OCI-LY7 (cell line): Measurements from ENCODE around the gene LIPH. TPM values are rescaled to one million over a fixed set of nuclear protein-coding genes. Genes with fewer than 3 reads are reported as not detected.
A peak's percentile ranks its signal among the peaks of the same experiment; 100 is the strongest.

Source experiments
- BruUV-seq: library from RNA; stranded (reverse); fragments of 400-500 nt; replicated peaks from 2 replicates; lab custom pipeline; 2021; lab: Mats Ljungman, UMichigan
- CTCF ChIA-PET: fragments of 300-600 bp; sonication (Branson Sonifier 250); formaldehyde crosslinking; loops from one replicate; lab custom pipeline; 2022; ENCODE audit warnings: antibody characterized with exemption; ENCODE audit not compliant: unreplicated experiment; lab: Charles Lee
- POLR2A ChIA-PET: fragments of 300-600 bp; sonication (Branson Sonifier 250); formaldehyde crosslinking; loops from one replicate; lab custom pipeline; 2022; ENCODE audit warnings: antibody characterized with exemption; lab: Charles Lee
- DNase-seq: peaks from one replicate; pipeline ENCODE4 v3.0.0-alpha.2; 2015; ENCODE audit warnings: low spot score
- H2AFZ ChIP-seq: fragments of 200-600 bp; sonication (generic), shearing (Covaris generic); 2 replicates; pipeline ENCODE4 v1.6.1; 2014; ENCODE audit warnings: mild to moderate bottlenecking, antibody characterized with exemption, low read length, moderate library complexity
- H3K27ac ChIP-seq: fragments of 200-600 bp; sonication (generic); 2 replicates; pipeline ENCODE4 v1.5.1; 2014; ENCODE audit warnings: mixed run types, low read depth, mild to moderate bottlenecking, moderate library complexity, low read length, inconsistent platforms; ENCODE audit not compliant: poor library complexity, severe bottlenecking
- H3K36me3 ChIP-seq: fragments of 200-600 bp; sonication (generic); 2 replicates; pipeline ENCODE4 v1.6.1; 2014; ENCODE audit warnings: mild to moderate bottlenecking, antibody characterized with exemption, low read length, moderate library complexity, mixed read lengths; ENCODE audit not compliant: insufficient read depth
- H3K4me1 ChIP-seq: fragments of 200-600 bp; sonication (generic); 2 replicates; pipeline ENCODE4 v1.5.1; 2014; ENCODE audit warnings: mild to moderate bottlenecking, low read length; ENCODE audit not compliant: insufficient read depth, poor library complexity, severe bottlenecking
- H3K4me2 ChIP-seq: fragments of 200-600 bp; sonication (generic); 2 replicates; pipeline ENCODE4 v1.6.1; 2014; ENCODE audit warnings: mild to moderate bottlenecking, low read length
- H3K4me3 ChIP-seq: fragments of 200-600 bp; sonication (generic); 2 replicates; pipeline ENCODE4 v1.5.1; 2014; ENCODE audit warnings: mild to moderate bottlenecking, low read depth, low read length; ENCODE audit not compliant: poor library complexity, severe bottlenecking
- H3K79me2 ChIP-seq: fragments of 200-600 bp; sonication (generic); 2 replicates; pipeline ENCODE4 v1.6.1; 2016; ENCODE audit warnings: low read depth, mild to moderate bottlenecking, low read length, moderate library complexity, mixed read lengths; ENCODE audit not compliant: insufficient read depth
- H3K9me2 ChIP-seq: fragments of 200-600 bp; sonication (generic); 2 replicates; pipeline ENCODE4 v1.6.1; 2016; ENCODE audit warnings: mild to moderate bottlenecking, low read length, mixed read lengths; ENCODE audit not compliant: insufficient read depth
- H3K9me3 ChIP-seq: fragments of 200-600 bp; sonication (generic); 2 replicates; pipeline ENCODE4 v1.6.1; 2014; ENCODE audit warnings: mild to moderate bottlenecking, mixed run types, low read length, mixed read lengths
- H4K20me1 ChIP-seq: fragments of 200-600 bp; sonication (generic); 2 replicates; pipeline ENCODE4 v1.6.1; 2014; ENCODE audit warnings: mild to moderate bottlenecking, antibody characterized with exemption, low read length, moderate library complexity, mixed read lengths; ENCODE audit not compliant: insufficient read depth
- CTCF ChIP-seq: fragments of 200-600 bp; sonication (generic); conservative IDR thresholded peaks from 2 replicates; pipeline ENCODE4 v1.5.1; 2014; ENCODE audit warnings: mild to moderate bottlenecking, antibody characterized with exemption, low read length, moderate library complexity, mixed read lengths
- EZH2phosphoT487 ChIP-seq: fragments of 200-600 bp; sonication (generic); IDR thresholded peaks from 2 replicates; pipeline ENCODE4 v1.6.1; 2018; ENCODE audit warnings: low read depth, borderline replicate concordance, mild to moderate bottlenecking, mixed run types, antibody characterized with exemption, low read length, moderate library complexity, mixed read lengths
- intact Hi-C: fragments of 100-400 bp; cut with micrococcal nuclease; formaldehyde crosslinking; loops from one replicate; pipeline ENCODE4 v1.10.0; 2022; ENCODE audit not compliant: unreplicated experiment
- total RNA-seq, 2 experiments: library from RNA; depleted of rRNA in 1 of 2; stranded (reverse); fragments of >200 nt in 1 of 2; shearing (Covaris generic) in 1 of 2; gene quantifications; 2 replicates each; pipeline ENCODE4 v1.2.3, GENCODE V29; 2014 to 2022

Gene LIPH
- total RNA-seq, 2 experiments from 2014 or later, result not detected

- POLR2A ChIA-PET, result interaction anchor here (0.6 to 3.1 kb wide), 2 partner anchors 8 to 338 kb away, joined by 3 to 30 read pairs; partner anchors contain the start of gene SENP2
- Histone ChIP-seq H3K4me1 (peaks cover 20% of the 10 kb centered on the region), H3K4me2 (no peak overlapping the region), H3K9me2 (no peaks in the 10 kb centered on the region), H2AFZ (no peak overlapping the region), H3K79me2 (peaks cover 9% of the 10 kb centered on the region; the same call in 1 of the 2 replicates), H3K9me3 (no peaks in the 10 kb centered on the region), H3K27ac (no peak overlapping the region), H4K20me1 (0 out of 2 replicates have a peak, but pooled peaks cover under 1% of the 10 kb centered on the region), H3K36me3 (peaks cover 57% of the 10 kb centered on the region), H3K4me3 (no peak overlapping the region)
- no peak for DNase-seq
- CTCF ChIA-PET, result interaction anchor here (0.7 kb wide), 1 partner anchor 8 kb away, joined by 3 read pairs; the partner anchor contains the start of gene SENP2
- BruUV-seq, result no TSS peak
- TF ChIP-seq EZH2phosphoT487, result no peak
- no peak for TF ChIP-seq CTCF
- intact Hi-C loops, result loop anchor here (10.0 kb wide), 1 partner anchor 341 kb away; the partner anchor contains the start of gene TRA2B
These were observed 41.7 kb upstream of the LIPH start for GRCh38 chr3:185594073-185594472.

- Histone ChIP-seq H3K36me3 (peaks cover 6% of the 10 kb centered on the region), H3K4me1 (peaks cover 28% of the 10 kb centered on the region), H3K9me3 (no peaks in the 10 kb centered on the region), H3K4me3 (peak overlapping the region; percentile 86), H3K9me2 (no peaks in the 10 kb centered on the region), H3K79me2 (peaks cover 30% of the 10 kb centered on the region), H3K27ac (peak overlapping the region; percentile 45), H4K20me1 (peaks cover 4% of the 10 kb centered on the region; the same call in 1 of the 2 replicates), H2AFZ (0 out of 2 replicates have a peak overlapping the region, but pooled peaks have one; percentile 49), H3K4me2 (peak overlapping the region; percentile 98)
- intact Hi-C loops, result no loop called here
- BruUV-seq, result TSS peak; percentile 81
- no peak for TF ChIP-seq CTCF
- TF ChIP-seq EZH2phosphoT487, result no peak
- ChIA-PET POLR2A (interaction anchor here (0.5 to 1.8 kb wide), 7 partner anchors 9 to 1003 kb away, joined by 3 to 30 read pairs (median 3); no protein-coding TSS in a partner anchor), CTCF (interaction anchor here (1.0 to 1.5 kb wide), 3 partner anchors 7 to 26 kb away, joined by 3 to 6 read pairs (median 4); no protein-coding TSS in a partner anchor)
- DNase-seq, result no peak
These were observed 34.3 kb upstream of the LIPH start for GRCh38 chr3:185586686-185587039.
